IMR-90 (cell line): ENCODE results near the gene ZNF608. TPM values are rescaled to one million over a fixed set of nuclear protein-coding genes. Genes with fewer than 3 reads are reported as not detected.

Source experiments
- ATAC-seq: fragments of 200-7000 bp; cut with Tn5 transposase; 2 replicates; pipeline ENCODE4 v1.9.1; 2020; ENCODE audit warnings: low read depth, mild to moderate bottlenecking, moderate library complexity
- BruUV-seq: library from RNA; stranded (reverse); fragments of 400-500 nt; replicated peaks from 2 replicates; lab custom pipeline; 2021; lab: Mats Ljungman, UMichigan
- CTCF ChIA-PET: fragments of 300-600 bp; formaldehyde crosslinking; extraction: SDS; loops from one replicate; lab custom pipeline; 2021; ENCODE audit warnings: antibody characterized with exemption; lab: Yijun Ruan, JAX
- POLR2A ChIA-PET: fragments of 300-600 bp; sonication (Branson Sonifier 250); formaldehyde crosslinking; loops from one replicate; lab custom pipeline; 2022; ENCODE audit warnings: antibody characterized with exemption; ENCODE audit not compliant: unreplicated experiment; lab: Charles Lee
- DNase-seq: peaks from one replicate; pipeline ENCODE4 v3.0.0; 2013
- H2AFZ ChIP-seq: replicated peaks from 2 replicates; pipeline ENCODE3; 2013; ENCODE audit warnings: low read length, mild to moderate bottlenecking; ENCODE audit not compliant: poor library complexity
- H2AK5ac ChIP-seq: 2 replicates; pipeline ENCODE4 v1.6.1; 2013; ENCODE audit warnings: low read depth, low read length, inconsistent platforms
- H2AK9ac ChIP-seq: replicated peaks from 2 replicates; pipeline ENCODE3; 2013; ENCODE audit warnings: mild to moderate bottlenecking, low read depth, low read length, moderate library complexity; ENCODE audit not compliant: poor library complexity
- H2BK120ac ChIP-seq: 2 replicates; pipeline ENCODE4 v1.6.1; 2013; ENCODE audit warnings: low read depth, low read length, inconsistent platforms
- H2BK15ac ChIP-seq: 3 replicates; pipeline ENCODE4 v1.6.1; 2013; ENCODE audit warnings: low read depth, low read length, inconsistent platforms
- H2BK20ac ChIP-seq: 2 replicates; pipeline ENCODE4 v1.6.1; 2013; ENCODE audit warnings: low read depth, mild to moderate bottlenecking, inconsistent platforms, low read length, moderate library complexity
- H2BK5ac ChIP-seq: 2 replicates; pipeline ENCODE4 v1.6.1; 2013; ENCODE audit warnings: mild to moderate bottlenecking, low read depth, low read length, inconsistent platforms; ENCODE audit not compliant: poor library complexity, severe bottlenecking
- H3K14ac ChIP-seq: replicated peaks from 2 replicates; pipeline ENCODE4 v1.6.1; 2013; ENCODE audit warnings: low read depth, low read length, inconsistent platforms
- H3K18ac ChIP-seq: 2 replicates; pipeline ENCODE4 v1.6.1; 2013; ENCODE audit warnings: low read depth, low read length, control low read depth
- H3K23ac ChIP-seq: 2 replicates; pipeline ENCODE4 v1.6.1; 2013; ENCODE audit warnings: low read depth, low read length, inconsistent platforms
- H3K27ac ChIP-seq: 2 replicates; pipeline ENCODE4 v1.5.1; 2013; ENCODE audit warnings: mild to moderate bottlenecking, control low read depth, low read length; ENCODE audit not compliant: insufficient read depth
- H3K27me3 ChIP-seq: 2 replicates; pipeline ENCODE4 v1.6.1; 2013; ENCODE audit warnings: low read length; ENCODE audit not compliant: control insufficient read depth, insufficient read depth
- H3K36me3 ChIP-seq: 2 replicates; pipeline ENCODE4 v1.6.1; 2013; ENCODE audit warnings: low read length, mixed read lengths; ENCODE audit not compliant: control insufficient read depth, insufficient read depth
- H3K4ac ChIP-seq: 2 replicates; pipeline ENCODE4 v1.6.1; 2013; ENCODE audit warnings: low read depth, low read length, inconsistent platforms
- H3K4me1 ChIP-seq: 2 replicates; pipeline ENCODE4 v1.6.1; 2013; ENCODE audit warnings: low read length, mixed read lengths; ENCODE audit not compliant: control insufficient read depth, insufficient read depth
- H3K4me2 ChIP-seq: 2 replicates; pipeline ENCODE4 v1.6.1; 2013; ENCODE audit warnings: low read depth, mild to moderate bottlenecking, control low read depth, low read length, moderate library complexity
- H3K4me3 ChIP-seq: 2 replicates; pipeline ENCODE4 v1.5.1; 2013; ENCODE audit warnings: low read depth, mild to moderate bottlenecking, control low read depth, low read length, moderate library complexity; ENCODE audit not compliant: insufficient read depth
- H3K56ac ChIP-seq: 2 replicates; pipeline ENCODE4 v1.6.1; 2013; ENCODE audit warnings: low read length, inconsistent platforms; ENCODE audit not compliant: insufficient read depth; ENCODE audit errors: extremely low read depth
- H3K79me1 ChIP-seq, 2 experiments: 2 replicates each; pipeline ENCODE4 v1.6.1; 2013; ENCODE audit warnings: low read length in 2 of 2, inconsistent platforms in 1 of 2, low read depth in 1 of 2
- H3K9ac ChIP-seq: 2 replicates; pipeline ENCODE4 v1.6.1; 2013; ENCODE audit warnings: low read depth, low read length, control low read depth
- H3K9me1 ChIP-seq: 2 replicates; pipeline ENCODE4 v1.6.1; 2013; ENCODE audit warnings: low read length, inconsistent platforms; ENCODE audit not compliant: insufficient read depth
- H3K9me3 ChIP-seq: 2 replicates; pipeline ENCODE4 v1.6.1; 2013; ENCODE audit warnings: low read length; ENCODE audit not compliant: control insufficient read depth, insufficient read depth
- H4K20me1 ChIP-seq: 2 replicates; pipeline ENCODE4 v1.6.1; 2013; ENCODE audit warnings: low read length, inconsistent platforms; ENCODE audit not compliant: insufficient read depth
- H4K5ac ChIP-seq: 2 replicates; pipeline ENCODE4 v1.6.1; 2013; ENCODE audit warnings: mild to moderate bottlenecking, low read depth, low read length, control low read depth
- H4K8ac ChIP-seq, 2 experiments: 2 replicates each; pipeline ENCODE4 v1.6.1; 2013; ENCODE audit warnings: low read depth in 2 of 2, low read length in 2 of 2, control low read depth in 1 of 2, inconsistent platforms in 1 of 2
- H4K91ac ChIP-seq: 2 replicates; pipeline ENCODE4 v1.6.1; 2013; ENCODE audit warnings: low read depth, low read length, inconsistent platforms; ENCODE audit not compliant: insufficient read depth
- MXI1 ChIP-seq: IDR thresholded peaks from 2 replicates; pipeline ENCODE4 v1.6.1; 2012; ENCODE audit warnings: low read depth, mild to moderate bottlenecking, low read length, moderate library complexity, borderline replicate concordance
- NFE2L2 ChIP-seq: fragments of 150-350 bp; IDR thresholded peaks from 2 replicates; pipeline ENCODE4 v1.6.1; 2016; ENCODE audit warnings: low read depth, mild to moderate bottlenecking, low read length
- POLR2A ChIP-seq: IDR thresholded peaks from 2 replicates; pipeline ENCODE4 v1.6.1; 2012; ENCODE audit warnings: mild to moderate bottlenecking, low read depth, low read length
- RCOR1 ChIP-seq: IDR thresholded peaks from 2 replicates; pipeline ENCODE4 v1.6.1; 2012; ENCODE audit warnings: mild to moderate bottlenecking, low read length, improper control_type of control experiment; ENCODE audit not compliant: insufficient replicate concordance
- SMC3 ChIP-seq: fragments of 150-350 bp; IDR thresholded peaks from 2 replicates; pipeline ENCODE4 v1.6.1; 2016; ENCODE audit warnings: low read depth, mild to moderate bottlenecking, antibody characterized with exemption, low read length, moderate library complexity
- dilution Hi-C: fragments of 300-500 bp; cut with HindIII; formaldehyde crosslinking; loops from one replicate; pipeline ENCODE4 v1.14.3; 2018; ENCODE audit warnings: low sequenced_read_pairs; ENCODE audit not compliant: unreplicated experiment
- in situ Hi-C: fragments of 300-500 bp; cut with MboI; formaldehyde crosslinking; loops from 3 replicates; pipeline ENCODE4 v1.14.3; 2019; ENCODE audit warnings: low sequenced_read_pairs, inconsistent platforms, mixed read lengths
- intact Hi-C: fragments of 100-400 bp; cut with micrococcal nuclease; formaldehyde crosslinking; loops from 2 replicates; pipeline ENCODE4 v1.10.0; 2022
- polyA plus RNA-seq, 3 experiments: library from polyadenylated mRNA; depleted of rRNA; stranded (reverse); fragments of >200 nt; gene quantifications; 2 replicates each; pipeline ENCODE4 v1.2.3, GENCODE V29; 2012; ENCODE audit warnings: low replicate concordance in 1 of 3
- total RNA-seq: library from RNA; depleted of rRNA; stranded (reverse); fragments of >200 nt; gene quantifications from 2 replicates; pipeline ENCODE4 v1.2.3, GENCODE V29; 2012

ZNF608 gene
- total and polyA plus RNA-seq, 2 of the 4 experiments (the other 2 are of a cell fraction): 9.8 to 15.1 TPM

DNA sequence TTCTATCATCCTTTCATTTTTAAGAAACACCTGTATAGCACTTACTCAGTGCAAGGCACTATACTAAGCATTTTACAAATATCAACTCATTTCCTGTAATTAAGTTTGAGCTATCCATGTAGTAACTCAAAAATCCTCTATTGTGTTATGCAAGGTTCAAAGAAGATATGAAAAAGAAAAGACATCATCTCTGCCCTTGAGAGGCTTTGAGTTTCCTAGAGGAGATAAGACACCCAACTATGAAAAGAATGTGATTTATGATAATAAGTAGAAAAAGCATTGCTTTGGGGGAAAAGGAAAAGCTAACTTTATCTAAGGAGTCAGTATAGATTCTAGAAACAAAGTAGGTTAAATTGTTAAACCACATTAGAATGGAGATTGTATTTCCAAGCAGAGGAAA, 14.2 kb upstream of the ZNF608 start:
- no peak overlapping the region for H4K5ac ChIP-seq
- H3K4me2 ChIP-seq: no peak overlapping the region
- no peak overlapping the region for H3K23ac ChIP-seq
- H2BK15ac ChIP-seq: no peak overlapping the region
- H3K27ac ChIP-seq: no peak overlapping the region
- no peak overlapping the region for H3K4me3 ChIP-seq
- no peak overlapping the region for H3K18ac ChIP-seq
- no peak overlapping the region for H2AK9ac ChIP-seq
- dilution Hi-C loops (no loop called here), in situ Hi-C loops (no loop called here), intact Hi-C loops (no loop called here)
- H3K79me1 ChIP-seq: no peaks in the 10 kb centered on the region
- H3K4ac ChIP-seq: no peak overlapping the region
- H4K20me1 ChIP-seq: no peaks in the 10 kb centered on the region
- H3K14ac ChIP-seq: no peak overlapping the region
- no peak overlapping the region for H2BK5ac ChIP-seq
- H2AK5ac ChIP-seq: no peak overlapping the region
- H2AFZ ChIP-seq: no peak overlapping the region
- H3K9me1 ChIP-seq: no peaks in the 10 kb centered on the region
- H3K27me3 ChIP-seq: no peaks in the 10 kb centered on the region
- ChIA-PET POLR2A (no interaction called here), CTCF (no interaction called here)
- no peaks in the 10 kb centered on the region for H3K9me3 ChIP-seq
- no peak overlapping the region for H3K9ac ChIP-seq
- ATAC-seq (no peak), DNase-seq (no peak)
- H3K56ac ChIP-seq: no peak overlapping the region
- H4K8ac ChIP-seq: no peak overlapping the region
- no peaks in the 10 kb centered on the region for H3K36me3 ChIP-seq
- no peaks in the 10 kb centered on the region for H3K4me1 ChIP-seq
- TF ChIP-seq POLR2A (no peak), RCOR1 (no peak), MXI1 (no peak), NFE2L2 (no peak), SMC3 (no peak)
- H2BK120ac ChIP-seq: no peak overlapping the region
- H2BK20ac ChIP-seq: no peak overlapping the region
- no peak overlapping the region for H4K91ac ChIP-seq
- no TSS peak for BruUV-seq
